ENCODE data around the gene ATAD3B.
"Not testable (repeated sequence)": the region's sequence is repeated elsewhere in the genome, so short reads cannot be mapped to it uniquely, and the experiment has no call there.

DNA sequence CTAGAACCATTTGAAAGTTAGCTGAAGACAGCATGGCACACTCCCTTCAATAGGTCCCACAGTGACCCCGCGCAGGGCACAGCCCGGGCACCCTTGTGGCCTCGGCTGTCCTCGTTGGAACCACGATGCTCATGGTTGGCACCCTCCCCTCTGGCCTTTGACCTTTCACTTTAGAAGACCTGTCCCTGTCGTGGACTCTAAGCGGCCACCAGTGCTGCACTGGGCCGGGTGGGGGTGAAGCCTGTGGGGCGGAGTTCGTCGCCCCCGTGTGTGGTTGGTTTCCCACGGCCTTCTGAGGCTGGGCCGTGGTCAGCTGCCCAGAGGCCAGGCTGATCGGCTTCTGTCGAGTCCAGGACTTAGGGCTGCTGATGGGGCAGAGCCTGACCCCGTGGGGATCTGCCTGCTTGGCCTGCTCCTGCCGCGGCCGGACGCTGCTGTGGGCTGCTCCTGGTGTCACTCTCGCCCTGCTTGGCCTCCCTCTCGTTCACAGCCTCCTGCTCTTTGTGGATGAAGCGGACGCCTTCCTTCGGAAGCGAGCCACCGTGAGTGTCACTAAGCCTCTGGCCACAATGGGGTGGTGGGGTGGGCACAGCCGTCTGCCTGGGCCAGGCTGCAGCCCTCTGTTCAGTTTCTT, 53.3 kb downstream of the ATAD3B start:
- TF ChIP-seq ZNF274 (IDR thresholded peaks at IDR 0.05; ENCODE audit: low read depth, low read length); YY1 (IDR thresholded peaks at IDR 0.05; ENCODE audit: insufficient read depth, insufficient read length); SUZ12 (IDR thresholded peaks at IDR 0.05; ENCODE audit: extremely low read depth, insufficient read depth, insufficient read length): not testable (repeated sequence)

Measured in NT2/D1 (cell line).